NCI-H510A (cell line): ENCODE results near the gene MT4.

Source experiments
- DNase-seq: peaks from one replicate; lab custom pipeline; 2025; lab: John Stamatoyannopoulos, UW

Gene MT4

DNA sequence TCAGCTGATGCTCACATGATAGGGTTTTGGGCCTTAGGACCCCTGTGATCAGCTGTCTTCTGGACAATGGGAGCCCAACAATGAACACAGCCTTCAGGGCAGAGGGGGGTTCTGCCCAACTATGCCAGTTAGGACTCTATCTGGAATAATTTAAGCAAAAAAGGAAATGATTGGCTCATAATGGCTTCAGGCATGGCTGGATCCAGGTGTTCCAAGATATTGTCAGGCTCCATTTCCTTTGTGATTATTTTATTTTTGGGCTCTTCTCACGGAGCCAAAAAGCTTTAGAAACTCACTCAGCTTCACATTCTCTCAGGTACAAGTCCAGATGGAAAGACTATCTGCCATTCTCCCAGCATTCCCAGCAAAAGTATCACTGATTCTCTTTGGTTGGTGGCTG is 40.6 kb downstream of the MT4 start:
- no peak for DNase-seq

DNA sequence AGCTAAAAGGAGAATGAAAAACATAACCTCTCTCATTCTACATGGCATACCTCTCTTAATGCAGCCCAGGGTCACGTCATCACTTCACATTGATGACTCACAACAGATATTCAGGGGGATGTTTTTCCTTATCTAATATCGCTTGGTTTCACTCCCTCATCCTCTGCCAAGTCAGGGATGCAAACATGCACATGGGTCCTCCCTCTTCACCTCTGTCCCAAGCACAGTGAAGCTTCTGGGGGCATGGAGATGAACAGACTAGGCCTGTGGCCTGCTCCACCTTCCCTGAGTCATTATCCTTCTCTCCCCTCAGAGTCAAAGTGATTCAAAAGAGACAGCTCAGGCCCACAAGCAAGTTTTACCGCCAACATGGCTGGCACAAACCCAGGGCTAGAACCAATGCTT is 41.2 kb downstream of the MT4 start:
- DNase-seq, result no peak

- no peak for DNase-seq
Measured at GRCh38 chr16:56606476-56607108, 41.7 kb downstream of the MT4 start.

- no peak for DNase-seq
Measured at GRCh38 chr16:56607109-56607618, 42.3 kb downstream of the MT4 start.

GRCh38 chr16:56607675-56608042 is 42.8 kb downstream of the MT4 start:
- no peak for DNase-seq

DNA sequence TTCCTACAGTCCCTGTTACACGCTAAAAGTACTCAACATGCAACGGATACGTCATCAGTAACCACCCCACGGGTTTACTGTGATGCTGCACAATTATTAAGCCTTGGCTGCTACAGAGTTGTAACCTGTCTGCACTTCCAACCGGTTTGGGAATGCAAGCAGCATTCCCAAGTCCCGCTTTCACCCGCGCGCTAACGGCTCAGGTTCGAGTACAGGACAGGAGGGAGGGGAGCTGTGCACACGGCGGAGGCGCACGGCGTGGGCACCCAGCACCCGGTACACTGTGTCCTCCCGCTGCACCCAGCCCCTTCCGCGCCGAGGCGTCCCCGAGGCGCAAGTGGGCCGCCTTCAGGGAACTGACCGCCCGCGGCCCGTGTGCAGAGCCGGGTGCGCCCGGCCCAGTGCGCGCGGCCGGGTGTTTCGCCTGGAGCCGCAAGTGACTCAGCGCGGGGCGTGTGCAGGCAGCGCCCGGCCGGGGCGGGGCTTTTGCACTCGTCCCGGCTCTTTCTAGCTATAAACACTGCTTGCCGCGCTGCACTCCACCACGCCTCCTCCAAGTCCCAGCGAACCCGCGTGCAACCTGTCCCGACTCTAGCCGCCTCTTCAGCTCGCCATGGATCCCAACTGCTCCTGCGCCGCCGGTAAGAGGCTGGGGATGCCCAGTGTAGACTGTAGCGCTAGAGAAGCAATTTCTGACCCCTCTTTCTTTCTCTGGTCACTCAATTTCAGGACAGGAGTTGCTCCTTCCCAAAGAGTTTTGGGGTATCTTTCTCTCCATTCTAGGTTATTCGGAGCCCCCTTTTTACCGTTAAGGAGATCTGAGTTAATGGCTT is 43.4 kb downstream of the MT4 start, which contains the start of gene MT2A:
Gene MT2A (plus strand): TSS at position 542 of the 833 bp plus-strand sequence. CDS start 72 bp downstream, at position 614.
- peak; percentile 92 for DNase-seq

DNA sequence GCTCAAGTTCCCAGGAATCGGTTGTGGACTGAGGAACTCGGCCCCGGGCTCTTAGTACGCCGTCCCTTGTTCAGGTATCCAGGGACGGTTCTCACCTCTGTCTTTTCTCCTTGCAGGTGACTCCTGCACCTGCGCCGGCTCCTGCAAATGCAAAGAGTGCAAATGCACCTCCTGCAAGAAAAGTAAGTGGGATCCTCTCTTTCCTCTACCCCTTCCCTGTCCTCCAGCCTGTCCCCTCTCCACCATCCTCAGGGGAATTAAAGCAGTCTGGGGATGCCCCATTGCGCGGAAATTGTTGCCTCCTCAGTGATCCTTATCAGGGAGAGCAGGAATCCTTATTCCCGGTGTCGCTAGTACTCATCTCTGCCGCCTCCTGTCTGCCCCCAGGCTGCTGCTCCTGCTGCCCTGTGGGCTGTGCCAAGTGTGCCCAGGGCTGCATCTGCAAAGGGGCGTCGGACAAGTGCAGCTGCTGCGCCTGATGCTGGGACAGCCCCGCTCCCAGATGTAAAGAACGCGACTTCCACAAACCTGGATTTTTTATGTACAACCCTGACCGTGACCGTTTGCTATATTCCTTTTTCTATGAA is 44.1 kb downstream of the MT4 start:
- no peak for DNase-seq

- no peak for DNase-seq
Measured at GRCh38 chr16:56609463-56609921, 44.6 kb downstream of the MT4 start.

- no peak for DNase-seq
Measured at GRCh38 chr16:56610017-56610608, 45.2 kb downstream of the MT4 start.

DNA sequence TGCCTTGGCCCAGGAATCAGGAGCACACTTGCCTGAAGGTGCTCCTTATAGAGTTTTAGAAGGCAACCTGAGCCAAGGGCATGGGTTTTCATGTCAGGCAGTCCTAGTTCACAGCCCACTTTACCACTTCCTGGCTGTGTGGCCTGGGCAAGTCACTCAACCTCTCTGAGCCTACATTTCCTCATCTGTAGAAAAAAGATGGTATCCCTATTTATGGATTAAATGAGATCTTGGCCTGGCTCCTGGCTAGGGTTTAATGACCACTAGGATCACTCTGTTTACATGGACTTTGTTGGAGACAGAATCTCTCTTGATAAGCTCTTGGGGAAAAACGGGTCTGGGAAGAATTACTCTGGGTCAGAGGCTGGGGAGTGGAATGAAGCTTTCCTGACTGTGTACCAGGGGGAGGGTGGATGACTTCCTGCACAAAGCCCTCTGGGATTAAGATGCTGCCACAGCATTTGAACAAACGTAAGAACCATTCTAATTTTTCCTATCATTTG is 45.8 kb downstream of the MT4 start:
- no peak for DNase-seq

GRCh38 chr16:56611281-56611833 is 46.5 kb downstream of the MT4 start:
- no peak for DNase-seq

DNA sequence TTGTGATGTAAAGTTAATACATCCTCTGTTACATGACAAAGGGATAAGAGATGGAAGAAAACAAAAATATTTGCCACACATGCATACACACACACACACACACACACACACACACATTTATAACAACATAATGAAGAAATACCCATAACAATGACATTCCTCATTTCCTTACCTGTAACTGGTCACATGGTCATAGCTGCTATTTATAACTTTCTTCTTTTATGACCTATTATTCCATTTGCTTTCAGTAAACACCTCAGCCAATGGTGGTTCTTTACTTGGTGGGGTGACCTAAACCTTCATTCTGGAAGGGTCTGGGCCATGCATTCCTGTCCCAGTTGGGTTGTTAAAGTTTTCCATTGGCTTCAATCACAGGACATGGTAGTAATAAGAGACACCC is 48.8 kb downstream of the MT4 start:
- no peak for DNase-seq

- no peak for DNase-seq
Measured at GRCh38 chr16:56614549-56614991, 49.7 kb downstream of the MT4 start.

DNA sequence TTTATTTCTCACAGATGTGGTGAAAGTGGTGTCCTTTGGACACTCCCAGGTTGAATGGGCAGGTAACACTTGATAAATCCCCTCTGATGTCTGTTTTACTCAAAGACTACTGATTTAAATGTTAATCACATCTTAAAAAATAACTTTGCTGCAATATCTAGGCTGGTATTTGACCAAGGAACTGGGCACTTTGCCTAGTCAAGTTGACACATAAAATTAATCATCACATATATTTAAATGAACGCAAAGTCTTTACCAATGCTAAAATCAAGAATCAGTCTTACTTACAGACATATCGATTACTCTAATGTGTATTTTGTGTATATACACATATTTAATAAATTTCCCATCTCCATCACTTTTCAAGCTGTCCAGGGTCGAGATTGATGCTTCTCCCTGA is 50.5 kb downstream of the MT4 start:
- no peak for DNase-seq

GRCh38 chr16:56616608-56617211 is 51.8 kb downstream of the MT4 start:
- DNase-seq, result no peak

GRCh38 chr16:56617212-56618085 is 52.6 kb downstream of the MT4 start:
- DNase-seq, result no peak

DNA sequence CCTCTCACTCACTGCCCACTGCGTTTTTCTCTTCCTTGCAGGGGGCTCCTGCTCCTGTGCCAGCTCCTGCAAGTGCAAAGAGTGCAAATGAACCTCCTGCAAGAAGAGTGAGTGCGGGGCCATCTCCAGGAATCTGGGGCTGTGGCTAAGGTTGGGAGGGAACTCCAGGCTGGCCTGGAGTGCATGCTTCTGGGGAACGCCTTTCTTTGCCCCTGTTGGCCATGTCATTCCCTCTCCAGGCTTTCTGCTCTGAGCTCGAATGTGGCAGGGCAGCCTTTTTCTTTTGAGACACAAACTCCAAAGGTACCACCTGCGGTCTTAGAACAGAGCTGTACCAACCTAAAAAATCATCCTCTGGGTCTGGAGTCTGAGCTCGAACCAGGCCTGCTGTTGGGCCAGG is 53.3 kb downstream of the MT4 start:
- DNase-seq, result no peak
